ENCODE data around the gene STX1A.

Gene STX1A

DNA sequence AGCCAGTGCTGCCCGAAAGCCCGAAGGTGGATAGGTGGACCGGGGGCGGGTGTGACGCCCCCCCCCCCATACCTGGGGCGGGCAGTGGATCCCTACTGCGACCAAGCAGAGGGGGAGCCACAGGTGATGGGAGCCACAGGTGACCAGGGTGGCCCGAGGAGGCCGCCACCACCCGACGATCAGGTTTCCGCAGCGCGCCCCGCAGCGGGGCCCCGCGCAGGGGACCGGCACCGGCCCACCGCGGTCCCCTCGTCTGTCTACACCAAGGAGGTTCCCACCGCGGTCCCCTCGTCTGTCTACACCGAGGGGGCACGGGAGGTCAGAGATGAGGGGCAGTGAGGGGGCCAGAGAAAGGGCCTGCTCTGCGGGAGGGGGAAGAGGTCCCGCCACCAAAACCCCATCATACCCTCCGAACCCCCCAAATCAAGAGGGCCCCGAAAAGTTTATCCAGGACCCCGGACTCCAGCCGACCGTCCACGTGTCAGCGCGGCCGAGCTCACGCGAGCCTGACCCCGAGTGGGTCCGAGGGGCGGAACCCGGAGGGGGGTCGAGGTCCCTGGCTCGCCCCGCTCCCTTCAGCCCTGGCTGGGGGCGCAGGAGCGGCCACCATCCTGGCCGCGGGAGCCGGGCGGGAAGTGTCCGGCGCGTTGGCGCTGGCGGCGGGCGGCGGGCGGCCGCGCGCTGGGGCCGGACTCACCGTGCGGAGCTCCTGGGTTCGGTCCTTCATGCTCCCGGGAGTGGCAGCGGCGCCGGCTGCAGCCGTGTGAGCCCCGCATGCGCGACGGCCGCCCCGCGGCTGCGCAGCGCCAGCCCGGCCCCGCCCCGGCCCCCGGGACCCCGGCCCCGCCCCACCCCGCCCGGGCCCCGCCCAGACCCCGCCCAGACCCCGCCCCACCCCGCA is at the start of gene STX1A:
Gene STX1A (minus strand): TSS at position 765 of the 901 bp plus-strand sequence. CDS start 38 bp downstream, at position 727.
- H3K27ac ChIP-seq = peak within 1 kb of the TSS; percentile 40; the same call in 1 of the 2 replicates
- no peak for TF ChIP-seq ZFX (IDR thresholded peaks at IDR 0.05; ENCODE audit: borderline replicate concordance)
- TF ChIP-seq, protein P1, sequence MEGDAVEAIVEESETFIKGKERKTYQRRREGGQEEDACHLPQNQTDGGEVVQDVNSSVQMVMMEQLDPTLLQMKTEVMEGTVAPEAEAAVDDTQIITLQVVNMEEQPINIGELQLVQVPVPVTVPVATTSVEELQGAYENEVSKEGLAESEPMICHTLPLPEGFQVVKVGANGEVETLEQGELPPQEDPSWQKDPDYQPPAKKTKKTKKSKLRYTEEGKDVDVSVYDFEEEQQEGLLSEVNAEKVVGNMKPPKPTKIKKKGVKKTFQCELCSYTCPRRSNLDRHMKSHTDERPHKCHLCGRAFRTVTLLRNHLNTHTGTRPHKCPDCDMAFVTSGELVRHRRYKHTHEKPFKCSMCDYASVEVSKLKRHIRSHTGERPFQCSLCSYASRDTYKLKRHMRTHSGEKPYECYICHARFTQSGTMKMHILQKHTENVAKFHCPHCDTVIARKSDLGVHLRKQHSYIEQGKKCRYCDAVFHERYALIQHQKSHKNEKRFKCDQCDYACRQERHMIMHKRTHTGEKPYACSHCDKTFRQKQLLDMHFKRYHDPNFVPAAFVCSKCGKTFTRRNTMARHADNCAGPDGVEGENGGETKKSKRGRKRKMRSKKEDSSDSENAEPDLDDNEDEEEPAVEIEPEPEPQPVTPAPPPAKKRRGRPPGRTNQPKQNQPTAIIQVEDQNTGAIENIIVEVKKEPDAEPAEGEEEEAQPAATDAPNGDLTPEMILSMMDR (IDR thresholded peaks at IDR 0.05) = no peak

DNA sequence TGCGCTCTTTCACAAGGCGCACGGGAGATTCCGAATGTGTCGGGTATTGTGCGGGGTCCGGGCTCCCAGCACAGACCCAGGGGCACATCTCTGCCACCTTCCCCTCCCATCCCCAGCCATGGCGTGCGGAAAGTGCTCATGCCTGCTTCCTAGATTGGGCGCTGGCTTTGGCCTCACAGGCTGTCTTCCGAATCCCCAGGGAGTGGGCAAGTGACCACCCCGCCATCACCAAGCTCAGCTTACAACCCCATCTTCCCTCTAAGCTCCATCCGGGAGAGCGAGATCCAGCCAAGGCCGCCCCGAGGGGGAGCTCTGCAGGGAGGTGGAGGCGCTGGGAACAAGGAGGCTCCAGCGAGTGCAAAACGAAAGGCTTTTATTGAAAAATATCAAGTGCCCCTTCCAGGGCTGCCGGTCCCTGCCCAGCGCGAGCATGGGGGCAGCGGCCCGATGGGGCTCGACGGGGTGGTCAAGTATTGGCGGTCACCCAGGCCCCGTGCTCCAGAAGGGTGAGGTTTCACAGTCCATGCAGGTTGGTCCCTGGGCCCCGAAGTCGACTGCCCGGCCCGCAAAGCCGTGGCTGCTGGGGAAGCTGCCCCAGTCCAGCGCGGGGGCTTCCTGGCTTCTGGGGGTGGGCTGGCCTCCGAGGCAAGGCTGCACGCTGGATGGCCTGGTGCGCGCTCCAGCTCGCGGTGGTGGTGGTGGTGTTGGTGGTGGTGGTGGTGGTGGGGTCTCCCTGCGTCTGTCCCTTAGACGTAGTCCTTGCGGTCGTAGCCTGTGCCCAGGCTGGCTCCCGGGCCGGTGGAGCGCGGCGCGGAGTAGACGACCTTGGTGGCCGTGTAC is 49.4 kb upstream of the STX1A start:
- TF ChIP-seq, protein P1 (IDR thresholded peaks at IDR 0.05) = no peak
- no peak for TF ChIP-seq ZFX (IDR thresholded peaks at IDR 0.05; ENCODE audit: borderline replicate concordance)
- H3K27ac ChIP-seq = peak overlapping the region; percentile 87

- H3K27ac ChIP-seq = peak overlapping the region; percentile 87
- TF ChIP-seq, protein P1 (IDR thresholded peaks at IDR 0.05) = no peak
- no peak for TF ChIP-seq ZFX (IDR thresholded peaks at IDR 0.05; ENCODE audit: borderline replicate concordance)
Measured at GRCh38 chr7:73766556-73767229, 47.2 kb upstream of the STX1A start.

GRCh38 chr7:73762659-73762999 is 43.2 kb upstream of the STX1A start:
- H3K27ac ChIP-seq = no peak overlapping the region; the same call in 1 of the 2 replicates
- TF ChIP-seq ZFX (IDR thresholded peaks at IDR 0.05; ENCODE audit: borderline replicate concordance) = no peak
- TF ChIP-seq, protein P1 (IDR thresholded peaks at IDR 0.05) = no peak

DNA sequence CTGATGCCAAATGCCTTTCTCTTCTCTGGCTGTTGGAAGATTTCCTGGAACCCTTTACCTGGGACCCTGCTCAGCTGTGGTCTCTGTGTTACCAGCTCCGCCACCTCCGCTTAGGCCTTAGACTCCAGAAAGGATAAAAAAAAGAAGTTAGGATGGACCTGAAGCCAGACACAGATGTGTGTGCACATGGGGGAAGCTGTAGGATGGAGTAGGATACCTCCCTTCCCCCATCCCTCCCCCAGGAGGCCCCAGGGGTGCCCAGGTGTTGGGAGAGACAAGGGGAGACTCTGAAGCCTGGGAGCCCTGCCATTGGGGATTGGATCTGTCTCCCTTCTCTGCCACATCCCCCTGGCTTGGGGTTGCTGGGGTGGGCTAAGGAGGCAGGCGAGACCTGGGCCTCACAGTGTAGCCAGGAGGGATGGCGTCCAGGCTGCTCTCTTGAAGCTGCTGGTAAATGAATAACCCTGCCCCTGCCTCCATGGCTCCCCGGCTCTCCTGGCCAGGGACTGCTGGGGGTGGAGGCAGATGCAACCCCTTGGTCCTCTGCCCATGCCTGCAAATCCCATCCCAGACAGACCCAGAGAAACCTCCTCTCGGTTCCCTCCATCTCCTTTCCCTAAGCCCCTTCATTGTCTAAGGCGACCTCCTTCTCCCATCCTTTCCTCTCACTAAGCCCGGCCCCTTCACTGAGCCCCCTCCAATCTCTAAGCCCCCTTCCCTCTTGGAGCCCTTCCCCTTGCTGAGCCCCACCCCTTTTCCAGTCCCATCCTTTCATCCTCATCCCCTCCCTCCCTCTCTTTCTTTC is 42.6 kb upstream of the STX1A start:
- no peak overlapping the region for H3K27ac ChIP-seq
- no peak for TF ChIP-seq ZFX (IDR thresholded peaks at IDR 0.05; ENCODE audit: borderline replicate concordance)
- TF ChIP-seq, protein P1 (IDR thresholded peaks at IDR 0.05) = no peak

DNA sequence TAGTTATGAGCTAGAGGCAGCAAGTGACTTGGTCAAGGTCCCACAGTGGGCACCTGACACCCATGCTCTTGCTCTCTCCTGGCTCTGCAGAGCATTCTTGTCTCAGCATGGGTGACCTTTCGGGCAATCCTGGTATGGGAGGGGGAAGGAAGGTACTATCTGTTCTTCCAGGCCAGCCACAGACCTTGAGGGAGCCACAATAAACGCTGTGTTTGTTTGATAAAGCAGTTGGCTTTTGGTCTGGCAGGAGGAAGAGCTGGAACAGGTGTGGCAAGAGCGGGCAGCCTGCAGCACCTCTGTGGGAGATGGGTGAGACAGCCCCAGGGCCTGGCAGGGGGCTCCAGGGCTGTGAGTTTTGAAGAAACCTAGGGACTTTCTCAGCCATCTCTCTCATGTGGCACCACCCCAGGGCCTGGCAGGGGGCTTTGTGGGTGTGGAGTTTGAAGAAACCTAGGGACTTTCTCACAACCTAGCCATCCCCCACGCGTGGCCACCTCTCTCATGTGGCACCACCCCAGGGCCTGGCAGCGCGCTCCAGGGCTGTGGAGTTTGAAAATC is 39.2 kb upstream of the STX1A start:
- H3K27ac ChIP-seq = peak overlapping the region; percentile 31
- TF ChIP-seq, protein P1 (IDR thresholded peaks at IDR 0.05) = no peak
- no peak for TF ChIP-seq ZFX (IDR thresholded peaks at IDR 0.05; ENCODE audit: borderline replicate concordance)
